SU-DHL-6 (cell line): ENCODE results near the gene MEIS2.

Experiments used
- CTCF ChIP-seq: fragments of 200-600 bp; sonication (generic); IDR thresholded peaks from one replicate; pipeline ENCODE4 v1.5.1; 2017; ENCODE audit warnings: antibody characterized with exemption, mild to moderate bottlenecking, low read length, moderate library complexity; ENCODE audit not compliant: insufficient read depth, poor library complexity, severe bottlenecking
- EZH2phosphoT487 ChIP-seq: fragments of 200-600 bp; sonication (generic), shearing (Covaris generic); conservative IDR thresholded peaks from 2 replicates; pipeline ENCODE4 v1.6.1; 2018; ENCODE audit warnings: mild to moderate bottlenecking, antibody characterized with exemption, low read length, moderate library complexity, mixed read lengths

- TF ChIP-seq CTCF (no peak), EZH2phosphoT487 (no peak)
These were observed 121.7 kb downstream of the MEIS2 start for GRCh38 chr15:36978625-36979024.
